ENCODE measurements around the gene NPVF. TPM values are rescaled to one million over a fixed set of nuclear protein-coding genes. Genes with fewer than 3 reads are reported as not detected.

NPVF gene
- total RNA-seq, 1 experiment from 2014 or later: not detected

DNA sequence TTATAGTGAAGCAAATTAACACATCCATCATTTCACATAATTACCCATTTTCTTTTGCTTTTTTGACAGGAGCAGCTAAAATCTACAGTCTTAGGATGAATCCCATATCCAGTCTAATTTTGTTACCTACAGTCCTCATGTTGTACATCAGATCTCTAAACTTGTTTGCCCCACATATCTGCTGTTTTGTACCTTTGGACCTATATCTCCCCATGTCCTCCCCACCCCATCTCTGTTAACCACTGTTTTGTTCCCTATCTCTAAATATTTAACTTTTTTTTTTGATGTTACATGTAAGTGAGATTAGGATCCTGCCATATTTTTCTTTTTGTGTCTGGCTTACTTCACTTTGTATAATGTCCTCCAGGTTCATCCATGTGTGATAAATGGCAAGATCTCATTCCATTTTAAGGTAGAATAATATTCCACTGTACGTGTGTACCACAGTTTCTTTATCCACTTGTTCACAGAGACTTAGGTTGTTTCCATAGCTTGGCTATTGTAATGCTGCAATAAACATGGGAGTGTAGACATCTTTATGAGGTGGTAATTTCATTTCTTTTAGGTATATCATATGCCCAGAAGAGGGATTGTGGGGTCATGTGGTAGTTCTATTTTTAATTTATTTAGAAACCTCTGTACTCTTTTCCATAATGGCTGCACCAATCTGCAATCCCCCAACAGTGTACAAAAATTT is 19.6 kb downstream of the NPVF start:
- WGBS (ENCODE audit: extremely low coverage, insufficient read length, low lambda C conversion rate): no CpG with 5 or more reads among the region's 1 CpG
- peaks cover 17 to 18% of the 10 kb centered on the region in 2 experiments; a peak in 4 of 5 replicates for H3K9me3 Mint-ChIP-seq

More for the DNA sequence above, 19.6 kb downstream of the NPVF start:
- no peak overlapping the region for H3K9ac ChIP-seq (ENCODE audit: extremely low read depth, insufficient read length, low read length)
- no peaks in the 10 kb centered on the region for H3K9me3 ChIP-seq (ENCODE audit: control insufficient read depth, low read depth, low read length)
- no peak for DNase-seq
- H3K4me2 ChIP-seq (ENCODE audit: insufficient read depth, insufficient read length, low read length): no peak overlapping the region
- no peak for TF ChIP-seq CTCF (conservative IDR thresholded peaks at IDR 0.05)
- Mint-ChIP-seq H3K4me3 (no peak overlapping the region), H3K27ac (no peak overlapping the region), H3K4me1 (no peaks in the 10 kb centered on the region), H3K36me3 (ENCODE audit: insufficient read depth in 1 of 3, low read depth in 3 of 3) (no peaks in the 10 kb centered on the region; a peak in 1 of 7 replicates), H3K27me3 (ENCODE audit: low read depth) (peaks cover 10% of the 10 kb centered on the region)
- H3K14ac ChIP-seq (ENCODE audit: insufficient read depth, low read length): no peak overlapping the region
- H3K27me3 ChIP-seq (ENCODE audit: insufficient read depth, low read length): no peaks in the 10 kb centered on the region
- H3T11ph ChIP-seq (ENCODE audit: low read length): no peak overlapping the region
- H2BK12ac ChIP-seq (ENCODE audit: insufficient read length, low read depth, low read length): no peak overlapping the region
- H2AK5ac ChIP-seq (ENCODE audit: insufficient read length, low read length): no peak overlapping the region
- H3K79me2 ChIP-seq (ENCODE audit: insufficient read depth, low read length): no peaks in the 10 kb centered on the region
- H3K4ac ChIP-seq (ENCODE audit: low read depth, low read length): no peak overlapping the region
- no peaks in the 10 kb centered on the region for H3K79me1 ChIP-seq (ENCODE audit: insufficient read depth, low read depth, low read length, poor library complexity, severe bottlenecking)
- no peak overlapping the region for H2BK20ac ChIP-seq (ENCODE audit: low read depth, low read length, poor library complexity, severe bottlenecking)
- H3K27ac ChIP-seq (ENCODE audit: insufficient read length, low read depth, low read length): no peak overlapping the region
- no peak overlapping the region for H3K18ac ChIP-seq (ENCODE audit: insufficient read length, low read depth, low read length)
- H3K23me2 ChIP-seq (ENCODE audit: insufficient read length, low read depth, low read length, poor library complexity, severe bottlenecking): no peaks in the 10 kb centered on the region
- H2BK5ac ChIP-seq (ENCODE audit: insufficient read length, low read length): no peak overlapping the region
- no peak overlapping the region for H3K56ac ChIP-seq (ENCODE audit: insufficient read length, low read depth, low read length)
- no peak overlapping the region for H3K23ac ChIP-seq (ENCODE audit: insufficient read length, low read depth, low read length)
- H2BK120ac ChIP-seq (ENCODE audit: low read depth, low read length, poor library complexity, severe bottlenecking): no peak overlapping the region
- H2BK15ac ChIP-seq (ENCODE audit: low read depth, low read length): no peak overlapping the region
- no peaks in the 10 kb centered on the region for H4K20me1 ChIP-seq (ENCODE audit: control insufficient read depth, insufficient read depth, insufficient read length)
- no peak overlapping the region for H4K5ac ChIP-seq (ENCODE audit: insufficient read length, low read depth, low read length)
- H4K91ac ChIP-seq (ENCODE audit: insufficient read length, low read depth, low read length): no peak overlapping the region
- no peak overlapping the region for H4K8ac ChIP-seq (replicated peaks; ENCODE audit: insufficient read length, low read depth, low read length)
- no peaks in the 10 kb centered on the region for H3K4me1 ChIP-seq (ENCODE audit: insufficient read depth, low read length)
- no peak overlapping the region for H2AFZ ChIP-seq (ENCODE audit: low read length)
